NCI-H69 (cell line): ENCODE measurements around the gene ATP8B2.
"Not testable (repeated sequence)": the region's sequence is repeated elsewhere in the genome, so short reads cannot be mapped to it uniquely, and the experiment has no call there.

Experiments
- DNase-seq: peaks from one replicate; lab custom pipeline; 2025; lab: John Stamatoyannopoulos, UW

The ATP8B2 gene

DNA sequence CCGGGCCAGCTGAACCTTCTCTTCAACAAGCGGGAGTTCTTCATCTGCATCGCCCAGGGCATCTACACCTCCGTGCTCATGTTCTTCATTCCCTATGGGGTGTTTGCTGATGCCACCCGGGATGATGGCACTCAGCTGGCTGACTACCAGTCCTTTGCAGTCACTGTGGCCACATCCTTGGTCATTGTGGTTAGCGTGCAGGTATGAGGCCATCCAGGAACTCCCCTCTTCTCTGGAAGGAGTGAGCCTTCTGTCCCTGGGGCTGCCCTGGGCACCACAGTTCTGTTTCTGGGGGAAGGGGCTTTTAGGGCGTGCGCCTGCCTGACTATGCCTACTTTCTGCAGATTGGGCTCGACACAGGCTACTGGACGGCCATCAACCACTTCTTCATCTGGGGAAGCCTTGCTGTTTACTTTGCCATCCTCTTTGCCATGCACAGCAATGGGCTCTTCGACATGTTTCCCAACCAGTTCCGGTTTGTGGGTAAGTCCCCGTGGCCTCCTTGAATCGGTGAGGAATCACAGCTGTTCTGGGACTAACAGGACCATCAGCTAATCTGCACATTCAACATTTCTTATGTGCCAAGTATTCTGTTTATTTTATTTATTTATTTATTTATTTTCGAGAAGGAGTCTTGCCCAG lies 21.1 kb downstream of the ATP8B2 start:
- no peak for DNase-seq

DNA sequence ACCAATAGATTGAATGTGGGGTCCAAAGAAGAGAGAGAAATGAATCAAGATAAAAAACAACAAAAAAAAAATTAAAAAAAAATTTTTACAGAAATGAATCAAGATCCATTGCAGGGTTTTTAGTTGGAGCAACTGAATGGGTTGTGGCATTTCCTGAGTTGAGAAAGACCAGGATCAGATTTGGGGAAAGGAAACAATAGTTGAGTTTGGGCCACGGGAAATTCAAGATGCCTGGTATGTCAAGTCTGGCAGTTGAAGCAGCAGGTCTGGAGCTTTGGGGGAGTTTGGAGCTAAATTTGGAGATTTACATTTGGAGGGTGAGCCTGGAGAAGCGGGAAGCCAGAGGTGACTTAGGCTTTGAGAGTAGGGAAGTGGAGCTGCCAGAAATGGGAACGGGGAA lies 22.6 kb downstream of the ATP8B2 start:
- no peak for DNase-seq

DNA sequence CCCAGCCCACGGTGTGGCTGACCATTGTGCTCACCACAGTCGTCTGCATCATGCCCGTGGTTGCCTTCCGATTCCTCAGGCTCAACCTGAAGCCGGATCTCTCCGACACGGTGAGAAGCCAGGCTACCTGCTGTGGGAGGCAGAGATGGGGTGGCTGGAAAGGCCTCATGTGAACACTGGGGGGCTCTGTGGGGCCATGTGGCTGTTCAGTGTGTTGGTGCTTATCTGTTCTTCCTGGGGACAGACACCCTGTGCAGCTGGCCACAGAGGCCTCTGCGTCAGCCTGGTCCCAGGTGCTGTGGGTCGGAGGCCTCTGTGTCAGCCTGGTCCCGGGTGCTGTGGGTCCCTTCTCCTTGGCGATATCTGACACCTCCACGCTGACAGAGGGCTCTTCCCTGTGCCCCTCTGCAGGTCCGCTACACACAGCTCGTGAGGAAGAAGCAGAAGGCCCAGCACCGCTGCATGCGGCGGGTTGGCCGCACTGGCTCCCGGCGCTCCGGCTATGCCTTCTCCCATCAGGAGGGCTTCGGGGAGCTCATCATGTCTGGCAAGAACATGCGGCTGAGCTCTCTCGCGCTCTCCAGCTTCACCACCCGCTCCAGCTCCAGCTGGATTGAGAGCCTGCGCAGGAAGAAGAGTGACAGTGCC lies 23.2 kb downstream of the ATP8B2 start:
- no peak for DNase-seq

DNA sequence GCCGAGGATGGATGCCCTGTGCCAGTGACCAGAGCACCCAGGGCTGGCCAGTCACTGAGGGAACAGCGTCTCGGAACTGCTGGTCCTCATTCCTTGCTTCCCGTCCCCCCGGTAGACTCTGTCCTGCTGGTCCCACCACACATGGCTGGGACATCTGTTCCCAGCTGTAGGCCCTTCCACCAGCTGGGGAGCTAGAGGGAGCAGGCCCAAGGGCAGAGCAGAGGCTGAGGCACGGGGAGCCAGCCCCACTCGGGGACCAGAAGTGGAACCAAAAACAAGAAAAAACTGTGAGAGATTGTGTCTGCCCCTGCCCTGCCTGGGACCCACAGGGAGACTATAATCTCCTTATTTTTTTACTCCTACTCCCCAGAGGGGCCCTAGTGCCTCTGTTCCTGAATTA lies 23.8 kb downstream of the ATP8B2 start:
- no peak for DNase-seq

DNA sequence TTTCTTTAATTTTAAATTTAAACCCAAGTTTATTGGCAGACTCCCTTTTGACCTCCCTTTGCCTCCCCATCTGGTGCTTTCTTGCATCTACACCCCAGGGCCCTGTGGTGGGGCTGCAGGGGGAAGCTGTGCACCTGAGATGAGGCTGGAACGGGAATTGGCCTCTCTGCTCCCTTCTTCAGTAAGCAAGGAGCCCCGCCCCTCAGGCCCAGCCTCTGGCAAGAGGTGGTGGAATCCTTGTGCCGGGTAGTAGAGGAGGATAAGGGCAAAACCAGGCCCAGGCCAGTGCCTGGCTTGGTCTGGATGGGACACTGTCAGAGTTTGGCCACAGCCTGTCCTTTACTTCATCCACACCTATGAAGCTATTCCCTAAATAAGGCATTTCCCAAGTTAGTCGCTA lies 25.1 kb downstream of the ATP8B2 start:
- DNase-seq, result peak; percentile 44

DNA sequence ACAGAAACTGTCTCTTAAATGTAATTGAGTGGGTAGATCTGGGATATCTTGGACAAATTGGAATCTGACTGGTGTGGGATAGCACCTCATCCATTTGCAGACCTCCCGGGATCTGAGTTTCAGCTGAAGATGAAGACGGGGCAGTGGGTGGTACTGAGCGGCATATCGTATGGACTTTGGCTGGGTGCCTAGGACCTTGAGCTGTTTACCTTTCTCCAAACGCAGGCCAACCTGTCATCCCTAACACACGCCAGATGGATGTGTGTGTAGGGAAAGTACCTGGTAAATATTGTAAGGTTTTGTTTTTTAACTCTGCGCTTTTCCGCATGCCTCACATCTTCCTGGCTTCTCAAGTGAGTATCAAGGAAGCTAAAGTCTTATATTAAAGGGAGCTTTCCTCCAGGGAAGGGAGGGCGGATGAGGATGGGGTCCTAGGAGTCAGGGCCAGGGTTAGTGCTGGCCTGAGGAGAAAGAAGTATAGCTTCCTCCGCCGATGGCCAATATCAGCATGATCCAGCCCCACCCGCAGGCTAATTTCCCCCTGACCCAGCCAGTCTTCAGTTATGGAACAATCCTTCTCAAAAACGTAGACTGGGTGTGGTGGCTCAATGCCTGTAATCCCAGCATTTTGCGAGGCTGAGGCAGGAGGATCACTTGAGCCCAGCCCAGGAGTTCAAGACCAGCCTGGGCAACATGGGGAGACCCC lies 26.2 kb downstream of the ATP8B2 start:
- DNase-seq, result peak; percentile 96

DNA sequence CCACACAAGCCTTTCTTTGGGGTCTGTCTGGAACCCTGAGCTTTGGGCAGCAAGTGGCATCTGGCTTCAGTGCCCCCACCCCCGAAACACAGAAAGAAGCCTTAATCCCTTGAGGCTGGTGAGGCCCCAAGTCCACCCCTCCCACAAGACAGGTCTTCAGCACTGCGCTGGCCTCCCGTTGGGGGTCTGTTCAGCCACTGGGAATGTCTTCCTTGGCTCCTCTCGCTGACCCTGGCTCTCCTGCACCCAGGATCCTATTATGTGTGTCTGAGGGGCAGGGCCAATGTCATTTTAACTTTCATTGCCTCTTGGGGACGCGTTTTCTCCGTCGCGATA lies 26.9 kb downstream of the ATP8B2 start:
- DNase-seq, result peak; percentile 50

DNA sequence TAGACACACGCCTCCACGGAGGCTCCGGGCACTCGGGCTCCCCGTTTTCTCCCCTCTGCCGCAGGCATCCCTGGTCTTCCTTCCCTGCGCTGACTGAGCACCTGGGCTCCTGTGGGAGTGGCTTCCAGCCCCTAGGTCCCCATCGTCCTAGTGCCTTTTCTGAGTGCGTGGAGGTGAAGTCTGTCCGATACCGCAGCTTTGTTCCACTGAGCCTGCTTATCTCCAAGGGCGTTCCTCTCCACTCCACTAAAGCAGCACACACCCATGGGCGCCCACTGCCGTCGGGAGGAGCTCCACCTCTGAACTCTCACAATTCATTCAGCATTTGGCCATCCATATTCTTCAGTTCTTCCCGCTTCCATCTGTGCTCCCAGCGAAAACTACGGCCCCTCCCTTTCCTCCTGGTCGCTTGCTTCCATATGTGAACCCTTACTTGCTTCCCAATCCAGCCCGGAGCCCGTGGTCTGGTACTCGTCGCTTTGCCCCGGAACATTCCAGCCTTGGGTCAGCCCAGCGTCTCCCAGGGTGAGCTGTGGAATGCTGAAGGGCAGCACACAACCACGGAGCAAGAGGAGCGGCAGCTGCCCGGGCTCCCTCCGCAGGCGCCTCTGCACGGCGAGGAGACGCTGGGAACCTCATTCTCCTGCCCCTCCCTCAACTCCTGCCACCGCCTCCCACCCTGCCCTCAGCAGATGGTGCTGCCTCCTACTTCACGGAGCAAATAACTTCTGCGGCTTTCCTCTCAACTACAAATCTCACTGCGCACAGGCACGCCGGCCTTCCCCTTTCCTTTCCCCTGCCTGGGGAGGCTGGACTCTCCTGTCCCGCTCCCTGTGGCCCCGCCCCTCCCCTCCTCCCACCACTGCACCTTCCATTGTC lies 27.5 kb downstream of the ATP8B2 start:
- peak; percentile 84 for DNase-seq

DNA sequence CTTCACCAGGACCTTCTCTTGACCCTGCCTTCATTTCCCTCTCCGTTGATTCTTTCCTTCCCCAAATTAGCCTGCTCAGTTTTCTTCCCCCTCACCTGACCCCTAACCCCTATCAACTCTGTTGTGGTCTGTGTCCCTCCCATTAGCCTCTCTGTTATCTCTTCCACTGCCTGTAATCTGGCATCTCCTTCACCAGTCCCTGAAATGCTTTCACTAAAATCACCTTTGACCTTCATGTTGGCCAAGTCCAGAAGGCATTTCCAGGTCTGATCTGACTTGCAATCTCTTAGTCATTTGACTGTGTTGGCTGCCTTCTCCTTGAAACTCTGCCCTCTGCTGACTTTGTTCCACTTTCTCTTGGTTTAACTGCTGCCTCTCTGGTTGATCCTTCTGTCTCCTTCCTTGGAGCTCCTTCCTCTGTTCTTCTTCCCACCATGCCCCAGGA lies 28.2 kb downstream of the ATP8B2 start:
- peak; percentile 18 for DNase-seq

DNA sequence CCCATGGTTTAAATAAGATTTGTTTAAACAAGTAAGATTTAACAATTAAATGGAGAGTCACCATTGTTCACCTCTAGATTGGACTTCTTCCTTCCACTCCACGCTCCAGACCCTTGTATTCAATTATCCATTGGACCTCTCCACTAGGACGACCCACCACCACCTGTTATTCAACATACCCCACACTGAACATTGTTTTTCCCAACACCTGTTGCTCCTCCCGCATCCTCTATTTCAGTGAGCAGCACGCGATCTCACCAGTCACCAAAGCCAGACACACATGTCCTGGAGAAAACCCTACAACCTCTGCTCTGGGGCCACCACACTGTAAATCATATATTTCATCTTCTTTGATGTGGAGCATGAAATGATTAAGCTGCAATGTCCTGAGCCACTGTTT lies 28.6 kb downstream of the ATP8B2 start:
- DNase-seq, result no peak

DNA sequence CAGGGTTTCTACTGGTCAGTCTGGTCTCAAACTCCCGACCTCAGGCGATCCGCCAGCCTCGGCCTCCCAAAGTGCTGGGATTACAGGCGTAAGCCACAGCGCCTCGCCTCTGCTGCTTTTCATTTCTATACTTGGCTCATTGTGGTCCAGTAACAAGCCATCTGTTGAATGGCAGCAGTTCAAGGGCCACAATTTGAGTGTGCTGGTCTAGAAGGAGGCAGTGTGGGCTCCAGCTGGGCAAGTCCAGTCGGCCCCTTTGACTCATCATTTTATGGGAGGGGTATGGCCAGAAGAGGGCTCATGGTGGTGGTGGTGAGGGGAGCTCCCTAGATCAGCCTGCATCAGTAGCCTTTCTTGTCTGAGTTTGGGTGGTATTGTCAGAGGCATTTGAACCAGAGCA lies 33.2 kb downstream of the ATP8B2 start:
- no peak for DNase-seq

DNA sequence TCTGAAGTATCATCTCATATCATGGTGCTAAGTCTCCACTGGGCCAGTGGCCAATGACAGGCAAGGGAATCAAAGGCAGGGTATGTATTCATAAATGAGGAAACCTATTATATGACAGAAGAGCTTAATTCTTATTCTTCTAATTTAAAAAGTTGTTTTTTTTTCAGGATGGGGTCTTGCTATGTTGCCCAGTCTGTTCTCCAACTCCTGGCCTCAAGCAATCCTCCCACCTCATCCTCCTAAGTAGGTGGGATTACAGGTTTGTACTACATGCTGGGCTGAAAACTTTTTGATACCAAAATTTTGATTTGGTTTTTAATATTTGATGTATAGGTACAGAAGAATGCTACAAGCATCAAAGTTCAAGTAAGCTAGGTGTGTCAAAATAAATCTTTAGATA lies 35.0 kb downstream of the ATP8B2 start:
- DNase-seq, result no peak

DNA sequence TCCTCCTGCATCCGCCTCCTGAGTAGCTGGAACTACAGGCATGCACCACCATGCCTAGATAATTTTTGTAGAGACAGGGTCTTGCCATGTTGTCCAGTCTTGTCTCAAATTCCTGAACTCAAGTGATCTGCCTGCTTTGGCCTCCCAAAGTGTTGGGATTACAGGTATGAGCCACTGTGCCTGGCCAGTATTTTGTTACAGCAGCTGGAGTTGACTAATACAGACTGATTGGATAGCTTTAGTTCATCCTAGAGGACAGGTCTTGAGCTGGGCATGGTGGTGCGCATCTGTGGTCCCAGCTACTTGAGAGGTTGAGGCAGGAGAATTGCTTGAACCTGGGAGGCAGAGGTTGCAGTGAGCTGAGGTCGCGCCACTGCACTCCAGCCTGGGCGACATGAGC lies 35.6 kb downstream of the ATP8B2 start:
- DNase-seq, result not testable (repeated sequence)

DNA sequence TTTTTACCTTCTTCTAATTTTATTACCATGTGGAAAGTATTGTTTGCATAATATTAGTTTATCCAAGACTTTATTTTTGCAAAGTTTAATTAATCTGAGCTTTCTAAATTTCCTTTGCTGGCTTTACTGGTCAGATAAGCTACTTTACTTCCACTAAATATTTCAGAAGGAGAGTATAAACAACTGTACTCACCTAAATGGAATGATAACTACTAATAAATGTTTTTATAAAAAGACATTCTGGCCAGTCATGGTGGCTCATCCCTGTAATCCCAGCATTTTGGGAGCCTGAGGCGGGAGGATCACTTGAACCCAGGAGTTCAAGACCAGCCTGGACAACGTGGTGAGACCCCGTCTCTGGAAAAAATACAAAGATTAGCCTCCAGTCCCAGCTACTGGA lies 36.0 kb downstream of the ATP8B2 start:
- no peak for DNase-seq

DNA sequence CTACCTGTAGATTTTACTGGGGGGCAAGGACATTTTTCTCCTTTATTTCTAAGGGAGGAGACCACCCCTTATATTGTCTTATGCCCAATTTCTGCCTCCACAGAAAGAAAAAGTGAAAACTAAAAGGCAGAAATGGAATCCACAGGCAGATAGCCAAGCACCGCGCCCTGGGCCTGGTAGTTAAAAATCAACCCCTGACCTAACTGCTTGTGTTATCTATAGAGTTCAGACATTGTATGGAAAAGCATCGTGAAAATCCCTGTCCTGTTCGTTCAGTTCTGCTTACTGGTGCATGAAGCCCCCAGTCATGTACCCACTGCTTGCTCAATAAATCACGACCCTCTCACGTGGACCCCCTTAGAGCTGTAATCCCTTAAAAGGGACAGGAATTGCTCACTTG lies 46.1 kb downstream of the ATP8B2 start:
- DNase-seq, result no peak

DNA sequence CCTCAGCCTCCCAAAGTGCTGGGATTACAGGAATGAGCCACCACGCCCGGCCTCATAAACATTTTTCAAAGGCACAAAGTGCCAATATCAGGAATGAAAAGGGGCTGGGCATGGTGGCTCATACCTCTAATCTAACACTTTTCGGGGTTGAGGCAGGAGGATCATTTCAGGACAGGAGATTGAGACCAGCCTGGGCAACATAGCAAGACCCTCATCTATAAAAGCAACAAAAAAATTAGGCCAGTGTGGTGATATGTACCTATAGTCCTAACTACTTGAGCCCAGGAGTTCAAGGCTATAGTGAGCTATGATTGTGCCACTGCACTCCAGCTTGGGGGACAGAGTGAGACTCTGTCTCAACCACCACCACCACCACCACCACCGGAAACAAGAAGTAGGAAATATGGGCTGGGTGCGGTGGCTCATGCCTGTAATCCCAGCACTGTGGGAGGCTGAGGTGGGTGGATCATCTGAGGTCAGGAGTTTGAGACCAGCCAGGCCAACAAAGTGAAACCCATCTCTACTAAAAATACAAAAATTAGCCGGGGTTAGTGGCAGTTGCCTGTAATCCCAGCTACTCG lies 48.5 kb downstream of the ATP8B2 start:
- DNase-seq, result not testable (repeated sequence)

DNA sequence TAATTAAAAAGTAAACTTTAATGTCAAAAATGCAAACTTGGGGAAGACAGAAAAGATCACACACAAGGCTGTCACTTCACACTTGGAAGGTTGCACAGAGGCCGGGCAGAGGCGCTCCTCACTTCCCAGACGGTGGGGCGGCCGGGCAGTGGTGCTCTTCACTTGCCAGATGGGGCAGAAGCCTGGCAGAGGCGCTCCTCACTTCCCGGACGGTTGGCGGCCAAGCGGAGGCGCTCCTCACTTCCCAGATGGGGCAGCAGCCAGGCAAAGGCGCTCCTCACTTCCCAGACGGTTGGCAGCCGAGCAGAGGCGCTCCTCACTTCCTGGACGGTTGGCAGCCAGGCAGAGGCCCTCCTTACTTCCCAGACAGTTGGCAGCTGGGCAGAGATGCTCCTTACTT lies 54.0 kb downstream of the ATP8B2 start:
- DNase-seq, result no peak

DNA sequence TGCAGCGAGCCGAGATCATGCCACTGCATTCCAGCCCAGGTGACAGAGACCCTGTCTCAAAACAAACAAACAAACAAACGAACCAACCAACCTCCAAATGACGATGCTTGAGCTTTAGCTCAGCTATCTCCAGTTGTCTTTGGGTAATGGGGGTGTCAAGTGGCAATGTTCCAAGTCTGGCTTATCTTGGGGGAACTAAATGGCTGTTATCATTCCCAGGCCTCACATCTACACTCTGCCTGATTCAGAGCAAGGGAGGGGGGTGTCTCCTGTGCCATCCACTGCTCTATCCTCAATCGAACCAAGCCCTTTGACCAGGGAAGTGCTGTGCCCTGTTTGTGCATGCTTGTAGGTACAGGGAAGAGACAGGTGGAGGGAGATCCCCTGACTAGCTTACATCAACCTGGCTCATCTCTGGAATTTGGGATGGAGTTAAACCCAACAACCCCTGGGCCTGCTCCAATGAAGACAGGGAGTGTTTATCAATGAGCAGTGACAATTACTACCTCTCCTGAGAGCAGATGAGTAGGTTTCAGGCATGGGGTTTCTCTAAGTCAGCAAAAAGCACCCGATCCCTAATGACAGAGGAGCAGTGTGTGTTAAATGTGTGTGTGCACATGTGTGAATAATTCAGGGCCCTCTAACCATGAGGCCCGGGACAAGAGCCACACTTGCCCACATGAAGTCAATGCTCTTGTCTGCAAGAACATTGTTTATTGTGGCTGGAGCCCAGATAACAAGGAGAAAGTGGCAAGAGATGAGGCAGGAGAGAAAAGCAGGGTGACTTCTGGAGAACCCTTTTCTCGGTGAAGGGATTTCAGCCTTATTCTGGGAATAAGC lies 59.5 kb downstream of the ATP8B2 start:
- DNase-seq, result no peak

DNA sequence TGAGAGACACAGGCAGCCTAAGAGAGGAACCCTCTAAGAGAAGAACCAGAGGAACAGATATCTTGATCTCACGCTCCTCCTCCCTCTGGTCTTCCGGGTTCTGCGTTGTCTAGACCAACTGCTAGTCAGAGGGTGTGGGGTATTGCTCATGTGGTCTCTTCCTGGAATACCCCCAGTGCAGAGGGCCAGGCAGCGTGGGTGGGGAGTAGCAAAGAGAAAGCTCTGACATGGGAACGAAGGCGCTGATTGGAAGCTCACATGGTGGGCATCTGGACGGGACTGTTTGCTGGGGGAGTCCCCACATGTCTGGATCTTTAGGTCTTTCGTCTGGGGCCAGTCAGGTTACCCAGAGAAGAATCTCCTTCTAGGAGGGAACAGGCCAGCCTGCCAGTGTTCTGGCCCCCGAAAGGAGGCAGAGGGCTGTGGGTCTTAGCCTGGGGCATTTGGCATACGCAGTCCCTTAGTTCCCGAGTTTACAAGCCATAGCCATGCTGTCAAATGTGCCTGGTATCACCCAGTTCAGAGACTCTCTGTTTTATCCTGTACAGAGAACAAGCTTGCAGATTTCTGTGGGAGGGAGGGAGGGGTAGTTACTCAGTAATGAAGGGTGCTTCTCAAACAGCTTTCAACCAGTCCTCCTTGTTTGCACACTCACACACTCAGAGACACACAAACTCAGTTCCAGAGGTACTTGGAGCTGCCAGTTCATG lies 61.5 kb downstream of the ATP8B2 start:
- DNase-seq, result no peak

DNA sequence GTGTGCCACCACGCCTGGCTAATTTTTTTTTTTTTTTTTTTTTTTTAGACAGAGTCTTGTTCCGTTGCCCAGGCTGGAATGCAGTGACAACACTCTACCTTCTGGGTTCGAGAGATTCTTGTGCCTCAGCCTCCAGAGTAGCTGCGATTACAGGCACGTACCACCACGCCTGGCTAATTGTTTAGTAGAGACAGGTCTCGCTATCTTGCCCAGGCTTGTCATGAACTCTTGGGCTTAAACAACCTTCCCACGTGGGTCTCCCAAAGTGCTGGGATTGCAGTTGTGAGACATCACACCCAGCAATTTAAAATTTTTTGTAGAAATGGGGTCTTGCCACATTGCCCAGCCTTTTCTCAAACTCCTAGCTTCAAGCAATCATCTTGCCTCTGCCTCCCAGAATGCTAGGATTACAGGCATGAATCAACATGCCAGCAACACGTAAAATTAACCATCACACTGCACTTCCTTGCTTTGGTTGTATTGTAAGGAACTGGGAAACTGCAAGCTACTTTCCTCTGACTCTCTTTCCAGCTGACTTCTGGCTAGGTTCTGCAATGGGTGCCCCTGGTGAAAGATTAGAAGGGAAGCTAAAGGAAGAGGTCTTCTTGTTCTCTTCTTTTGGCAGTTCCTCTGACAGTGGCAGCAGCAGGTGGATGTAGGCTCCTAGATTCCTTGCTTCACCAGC lies 65.9 kb downstream of the ATP8B2 start:
- DNase-seq, result no peak
